Spinal cord (tissue), 10 donors: ENCODE measurements around the gene DLAT. TPM values are rescaled to one million over a fixed set of nuclear protein-coding genes. Genes with fewer than 3 reads are reported as not detected.
"Not testable (repeated sequence)": the region's sequence is repeated elsewhere in the genome, so short reads cannot be mapped to it uniquely, and the experiment has no call there.

Experiments
- DNase-seq, 6 donors: peaks; one replicate each; pipeline versions ENCODE4 v3.0.0 to v3.0.0-alpha.2; 2013 to 2015; ENCODE audit warnings: low spot score in 6 of 6, low read depth in 4 of 6
- H3K27ac ChIP-seq: one replicate; pipeline ENCODE4 v1.5.1; 2013; ENCODE audit warnings: low read depth, low read length, control low read depth
- H3K27me3 ChIP-seq: one replicate; pipeline ENCODE4 v1.6.1; 2013; ENCODE audit warnings: low read length; ENCODE audit not compliant: control insufficient read depth, insufficient read depth
- H3K36me3 ChIP-seq: one replicate; pipeline ENCODE4 v1.6.1; 2013; ENCODE audit warnings: low read length; ENCODE audit not compliant: control insufficient read depth, insufficient read depth
- H3K4me1 ChIP-seq: one replicate; pipeline ENCODE4 v1.6.1; 2013; ENCODE audit warnings: low read length; ENCODE audit not compliant: control insufficient read depth, insufficient read depth
- H3K4me3 ChIP-seq: one replicate; pipeline ENCODE4 v1.5.1; 2013; ENCODE audit warnings: low read depth, low read length, control low read depth
- H3K9me3 ChIP-seq: one replicate; pipeline ENCODE4 v1.6.1; 2013; ENCODE audit warnings: low read length; ENCODE audit not compliant: control insufficient read depth, insufficient read depth
- WGBS: methylation state at CpG from one replicate; pipeline ENCODE4 v1.1.5; 2013; ENCODE audit warnings: missing lambda C conversion rate; ENCODE audit not compliant: insufficient coverage; 5-methylcytosine and 5-hydroxymethylcytosine counted together
- polyA plus RNA-seq, 2 donors: library from polyadenylated mRNA; unstranded; fragments of 120-200 nt; gene quantifications; one replicate each; pipeline ENCODE4 v1.2.1, GENCODE V29; 2013; ENCODE audit not compliant: insufficient read length in 2 of 2
- total RNA-seq, 2 donors: library from RNA; depleted of rRNA in 1 of 2; stranded (reverse); fragments of 120-200 nt in 1 of 2; fragments of >200 nt in 1 of 2; gene quantifications; one replicate each; pipeline versions ENCODE4 v1.2.3 to v1.2.4, GENCODE V29; 2013 to 2014
- donor health status: healthy.

The DLAT gene
- total and polyA plus RNA-seq, 4 donors, result 36.5 to 58.3 (median 46.1) TPM

GRCh38 chr11:112002491-112003216, 22.6 kb upstream of the DLAT start:
- no peaks in the 10 kb centered on the region for H3K27me3 ChIP-seq
- no peaks in the 10 kb centered on the region for H3K9me3 ChIP-seq
- H3K4me3 ChIP-seq, result no peak overlapping the region
- H3K36me3 ChIP-seq, result peaks cover 32% of the 10 kb centered on the region
- H3K4me1 ChIP-seq, result no peaks in the 10 kb centered on the region
- no peak overlapping the region for H3K27ac ChIP-seq
- WGBS, result 100% methylated on average over 2 of the region's 6 CpGs
- no peak for DNase-seq

- peaks cover 32% of the 10 kb centered on the region for H3K36me3 ChIP-seq
Observed at GRCh38 chr11:112004389-112004788, 20.8 kb upstream of the DLAT start.

GRCh38 chr11:112005422-112006094, 19.6 kb upstream of the DLAT start:
- Histone ChIP-seq H3K9me3 (no peaks in the 10 kb centered on the region), H3K27me3 (no peaks in the 10 kb centered on the region), H3K4me1 (no peaks in the 10 kb centered on the region), H3K36me3 (peaks cover 23% of the 10 kb centered on the region), H3K27ac (no peak overlapping the region), H3K4me3 (no peak overlapping the region)
- 93% methylated on average over 7 of the region's 11 CpGs for WGBS
- DNase-seq, result no peak

More at GRCh38 chr11:112004389-112004788, 20.8 kb upstream of the DLAT start:
- Histone ChIP-seq H3K27me3 (no peaks in the 10 kb centered on the region), H3K9me3 (no peaks in the 10 kb centered on the region), H3K4me1 (no peaks in the 10 kb centered on the region), H3K4me3 (no peak overlapping the region), H3K27ac (no peak overlapping the region)
- DNase-seq, result no peak
- WGBS, result 100% methylated on average over 1 of the region's 4 CpGs

- 88% methylated on average over 4 of the region's 4 CpGs for WGBS
- not testable (repeated sequence) for H3K4me1 ChIP-seq, H3K27ac ChIP-seq, DNase-seq, H3K4me3 ChIP-seq, H3K9me3 ChIP-seq, H3K27me3 ChIP-seq
- H3K36me3 ChIP-seq, result peaks cover 22% of the 10 kb centered on the region
Observed at GRCh38 chr11:112006095-112006441, 19.1 kb upstream of the DLAT start.

- not testable (repeated sequence) for H3K27me3 ChIP-seq, H3K4me3 ChIP-seq, H3K36me3 ChIP-seq, H3K4me1 ChIP-seq, H3K27ac ChIP-seq, DNase-seq, H3K9me3 ChIP-seq
- WGBS, result no CpG with 5 or more reads among the region's 5 CpGs
Observed at GRCh38 chr11:112011451-112011850, 13.8 kb upstream of the DLAT start.

- Histone ChIP-seq H3K27me3 (no peaks in the 10 kb centered on the region), H3K4me1 (no peaks in the 10 kb centered on the region), H3K9me3 (no peaks in the 10 kb centered on the region), H3K27ac (no peak overlapping the region), H3K4me3 (no peak overlapping the region), H3K36me3 (peaks cover 3% of the 10 kb centered on the region)
- 100% methylated on average over 1 of the region's 4 CpGs for WGBS
- no peak for DNase-seq
Observed at GRCh38 chr11:112012874-112013273, 12.3 kb upstream of the DLAT start.

GRCh38 chr11:112013497-112014164, 11.6 kb upstream of the DLAT start:
- no peaks in the 10 kb centered on the region for H3K27me3 ChIP-seq
- H3K4me1 ChIP-seq, result no peaks in the 10 kb centered on the region
- 69% methylated on average over 2 of the region's 4 CpGs for WGBS
- no peak for DNase-seq
- H3K36me3 ChIP-seq, result peaks cover 3% of the 10 kb centered on the region
- H3K27ac ChIP-seq, result no peak overlapping the region
- no peaks in the 10 kb centered on the region for H3K9me3 ChIP-seq
- H3K4me3 ChIP-seq, result no peak overlapping the region

GRCh38 chr11:112016088-112016764, 9.0 kb upstream of the DLAT start:
- peaks cover 3% of the 10 kb centered on the region for H3K36me3 ChIP-seq
- H3K4me3 ChIP-seq, result no peak overlapping the region
- no peak for DNase-seq
- no peaks in the 10 kb centered on the region for H3K27me3 ChIP-seq
- no peaks in the 10 kb centered on the region for H3K9me3 ChIP-seq
- no peak overlapping the region for H3K27ac ChIP-seq
- no peaks in the 10 kb centered on the region for H3K4me1 ChIP-seq
- WGBS, result 43% methylated on average over 5 of the region's 13 CpGs

GRCh38 chr11:112016765-112017376, 8.3 kb upstream of the DLAT start:
- H3K27ac ChIP-seq, result no peak overlapping the region
- no peaks in the 10 kb centered on the region for H3K27me3 ChIP-seq
- H3K4me3 ChIP-seq, result no peak overlapping the region
- H3K9me3 ChIP-seq, result no peaks in the 10 kb centered on the region
- H3K4me1 ChIP-seq, result no peaks in the 10 kb centered on the region
- WGBS, result no CpG with 5 or more reads among the region's 1 CpG
- no peak for DNase-seq
- peaks cover 3% of the 10 kb centered on the region for H3K36me3 ChIP-seq
